GM21576 (cell line): ENCODE data around the gene SLC25A36.
"Not testable (repeated sequence)": the region's sequence is repeated elsewhere in the genome, so short reads cannot be mapped to it uniquely, and the experiment has no call there.

ENCODE experiments used
- ATAC-seq: cut with Tn5 transposase; IDR thresholded peaks from one replicate; pipeline ENCODE4 v1.9.1; 2021; ENCODE audit warnings: mild to moderate bottlenecking, moderate library complexity; ENCODE audit not compliant: unreplicated experiment

Gene SLC25A36

GRCh38 chr3:140931016-140931454 lies 10.6 kb upstream of the SLC25A36 start:
- ATAC-seq: no peak

- ATAC-seq: no peak
Measured at GRCh38 chr3:140931801-140932200, 9.8 kb upstream of the SLC25A36 start.

GRCh38 chr3:140933109-140933508 lies 8.5 kb upstream of the SLC25A36 start:
- no peak for ATAC-seq

- no peak for ATAC-seq
Measured at GRCh38 chr3:140933552-140933951, 8.1 kb upstream of the SLC25A36 start.

- ATAC-seq: not testable (repeated sequence)
Measured at GRCh38 chr3:140939305-140939704, 2.3 kb upstream of the SLC25A36 start.

GRCh38 chr3:140941090-140941433 lies 574 bp upstream of the SLC25A36 start:
- no peak for ATAC-seq

- ATAC-seq: peak; percentile 40
Measured at GRCh38 chr3:140942221-140943104, 827 bp downstream of the SLC25A36 start.

GRCh38 chr3:140943781-140944552 lies 2.3 kb downstream of the SLC25A36 start:
- no peak for ATAC-seq

GRCh38 chr3:140948460-140949249 lies 7.0 kb downstream of the SLC25A36 start:
- ATAC-seq: no peak

GRCh38 chr3:140950144-140950543 lies 8.5 kb downstream of the SLC25A36 start:
- no peak for ATAC-seq

GRCh38 chr3:140950863-140951262 lies 9.2 kb downstream of the SLC25A36 start:
- ATAC-seq: no peak

- ATAC-seq: not testable (repeated sequence)
Measured at GRCh38 chr3:140951750-140952149, 10.1 kb downstream of the SLC25A36 start.

GRCh38 chr3:140953028-140953960 lies 11.7 kb downstream of the SLC25A36 start:
- no peak for ATAC-seq

- ATAC-seq: no peak
Measured at GRCh38 chr3:140954576-140954975, 12.9 kb downstream of the SLC25A36 start.

- ATAC-seq: no peak
Measured at GRCh38 chr3:140955645-140956044, 14.0 kb downstream of the SLC25A36 start.

- no peak for ATAC-seq
Measured at GRCh38 chr3:140956058-140956835, 14.6 kb downstream of the SLC25A36 start.

GRCh38 chr3:140972833-140973232 lies 31.2 kb downstream of the SLC25A36 start:
- ATAC-seq: no peak

GRCh38 chr3:140974900-140975299 lies 33.3 kb downstream of the SLC25A36 start:
- ATAC-seq: no peak

- no peak for ATAC-seq
Measured at GRCh38 chr3:140980663-140981062, 39.0 kb downstream of the SLC25A36 start.
